Articular chondrocyte of knee joint (primary cell): Measurements from ENCODE around the gene RASSF9. TPM values are rescaled to one million over a fixed set of nuclear protein-coding genes. Genes with fewer than 3 reads are reported as not detected.

Experiments used
- total RNA-seq: library from RNA; depleted of rRNA; stranded (reverse); fragments of >200 nt; gene quantifications from 2 replicates; pipeline ENCODE4 v1.2.3, GENCODE V29; 2012

RASSF9 gene
- total RNA-seq, result under 0.01 TPM in 1 of 2 replicates, not detected in the other

GRCh38 chr12:85836197-85837090 is at the start of gene RASSF9:
Gene RASSF9, minus strand, starts transcription at chr12:85836409. Its CDS starts 208 bp downstream, at chr12:85836201.

GRCh38 chr12:85874031-85874461 is 37.8 kb upstream of the RASSF9 start, which contains the start of gene NTS:
Gene NTS, plus strand, starts transcription at chr12:85874295. Its CDS starts 109 bp downstream, at chr12:85874404.

Other genes starting within 250 kb of the RASSF9 start
- 0.22 TPM in 1 of 2 replicates, not detected in the other for gene NTS, start 37.9 kb upstream of the RASSF9 start, total RNA-seq